ENCODE data around the gene CD55.

DNA sequence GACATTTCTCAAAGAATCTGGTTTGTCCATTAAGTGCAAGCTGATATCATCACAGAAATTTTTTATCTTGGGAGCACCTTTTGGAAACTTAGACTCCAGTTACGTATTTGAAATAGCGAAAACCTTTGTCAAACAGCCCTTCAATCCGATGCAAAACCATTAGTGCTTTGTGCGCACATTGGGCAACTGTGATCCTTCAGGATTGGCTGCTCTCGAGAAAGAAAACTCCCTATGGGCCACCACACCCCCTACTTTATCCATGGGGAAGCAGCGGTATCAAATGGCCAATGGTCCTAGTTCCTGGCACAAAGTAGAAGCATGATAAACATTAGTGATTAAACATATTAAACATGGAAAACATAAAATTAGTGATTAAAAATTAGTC lies 16.0 kb upstream of the CD55 start:
- no peak for TF ChIP-seq POLR2A (IDR thresholded peaks at IDR 0.05)
- TF ChIP-seq CTCF (IDR thresholded peaks at IDR 0.05) = no peak
- no peak for TF ChIP-seq EP300 (IDR thresholded peaks at IDR 0.05)
- TF ChIP-seq POLR2AphosphoS5 (IDR thresholded peaks at IDR 0.05) = no peak

Data from suprapubic skin (tissue), 4 donors.